Measurements from ENCODE around the gene PAXIP1. TPM values are rescaled to one million over a fixed set of nuclear protein-coding genes. Genes with fewer than 3 reads are reported as not detected.

Gene PAXIP1
- total and polyA plus RNA-seq, 10 of the 15 experiments (the other 5 are each of a cell fraction or from before 2014, with no cell fraction given), result 7.3 to 27.2 (median 18.1) TPM

- Histone ChIP-seq H3K27ac (ENCODE audit: control insufficient read depth, insufficient read depth) (no peak overlapping the region), H3K4me3 (no peak overlapping the region), H3K9ac (ENCODE audit: control insufficient read depth, insufficient read depth, low read length) (no peak overlapping the region), H3K4me2 (ENCODE audit: control insufficient read depth, insufficient read depth) (no peak overlapping the region), H4K20me1 (ENCODE audit: control insufficient read depth, insufficient read depth) (no peaks in the 10 kb centered on the region; the same call in 1 of the 2 replicates), H3K4me1 (ENCODE audit: control insufficient read depth, insufficient read depth, low read length) (no peaks in the 10 kb centered on the region), H3K79me2 (ENCODE audit: control insufficient read depth, insufficient read depth, low read length) (no peaks in the 10 kb centered on the region), H3K36me3 (ENCODE audit: control insufficient read depth in 2 of 2, insufficient read depth in 2 of 2, low read length in 1 of 2) (peaks cover 4 to 19% of the 10 kb centered on the region in 2 experiments; a peak in 3 of 4 replicates), H3K27me3 (replicated peaks in 1 of 2; ENCODE audit: control insufficient read depth in 2 of 2, insufficient read depth in 2 of 2, low read length in 1 of 2) (no peaks in the 10 kb centered on the region), H3K9me3 (replicated peaks; ENCODE audit: control insufficient read depth, insufficient read depth, low read length) (no peaks in the 10 kb centered on the region), H2AFZ (ENCODE audit: control insufficient read depth, low read depth, low read length) (no peak overlapping the region)
- intact Hi-C loops (cut with micrococcal nuclease; ENCODE audit: unreplicated experiment), result no loop called here
- ChIA-PET POLR2A (no interaction called here), CTCF (interaction anchor here (1.7 kb wide), 1 partner anchor 17 kb away, joined by 5 read pairs; no protein-coding TSS in a partner anchor), SMC1A (ENCODE audit: uncharacterized antibody, unreplicated experiment) (interaction anchor here (1.6 kb wide), 1 partner anchor 9 kb away, joined by 3 read pairs; no protein-coding TSS in a partner anchor), RAD21 (ENCODE audit: unreplicated experiment) (no interaction called here)
- no TSS peak for BruUV-seq (replicated peaks)
- no peak for FAIRE-seq
- no peak for TF ChIP-seq FOS (IDR thresholded peaks at IDR 0.05; ENCODE audit: borderline replicate concordance, extremely low read depth, insufficient read length)
- TF ChIP-seq NR2F1 (conservative IDR thresholded peaks at IDR 0.05), result no peak
- no peak for TF ChIP-seq IKZF2 (IDR thresholded peaks at IDR 0.05)
- no peak for TF ChIP-seq KAT2A (conservative IDR thresholded peaks at IDR 0.05; ENCODE audit: control insufficient read depth, low read depth, low read length)
- no peak for TF ChIP-seq POU2F2 (IDR thresholded peaks at IDR 0.05; ENCODE audit: borderline replicate concordance, low read depth, low read length)
- TF ChIP-seq STAT1 (conservative IDR thresholded peaks at IDR 0.05), result no peak
- TF ChIP-seq CREM (IDR thresholded peaks at IDR 0.05; ENCODE audit: low read depth), result no peak
- over 99% methylated on average over 6 of the region's 6 CpGs for WGBS (ENCODE audit: insufficient coverage, insufficient replicate concordance, low lambda C conversion rate, missing lambda C conversion rate)
- ATAC-seq, result no peak
- DNase-seq (ENCODE audit: low read depth, low spot score), result no peak
- in situ Hi-C loops (cut with MboI), result no loop called here
Observed at GRCh38 chr7:154986200-154986945, 16.6 kb downstream of the PAXIP1 start.

- no peaks in the 10 kb centered on the region for H3K4me1 ChIP-seq (ENCODE audit: control insufficient read depth, insufficient read depth, low read length)
- no peak overlapping the region for H3K4me2 ChIP-seq (ENCODE audit: control insufficient read depth, insufficient read depth)
- H4K20me1 ChIP-seq (ENCODE audit: control insufficient read depth, insufficient read depth), result no peaks in the 10 kb centered on the region; the same call in 1 of the 2 replicates
- in situ Hi-C loops (cut with MboI) (no loop called here), intact Hi-C loops (cut with micrococcal nuclease; ENCODE audit: unreplicated experiment) (no loop called here)
- H3K9me3 ChIP-seq (replicated peaks; ENCODE audit: control insufficient read depth, insufficient read depth, low read length), result no peaks in the 10 kb centered on the region
- H3K27ac ChIP-seq (ENCODE audit: control insufficient read depth, insufficient read depth), result no peak overlapping the region
- no TSS peak for BruUV-seq (replicated peaks)
- H2AFZ ChIP-seq (ENCODE audit: control insufficient read depth, low read depth, low read length), result no peak overlapping the region
- ATAC-seq, result no peak
- ChIA-PET SMC1A (ENCODE audit: uncharacterized antibody, unreplicated experiment) (interaction anchor here (1.2 to 1.5 kb wide), 3 partner anchors 15 to 25 kb away, joined by 3 to 4 read pairs (median 3); no protein-coding TSS in a partner anchor), POLR2A (no interaction called here), CTCF (interaction anchor here (1.1 to 3.2 kb wide), 3 partner anchors 15 to 33 kb away, joined by 3 to 16 read pairs (median 4); no protein-coding TSS in a partner anchor), RAD21 (ENCODE audit: unreplicated experiment) (no interaction called here)
- WGBS (ENCODE audit: insufficient coverage, insufficient replicate concordance, low lambda C conversion rate, missing lambda C conversion rate), result 93% methylated on average over 6 of the region's 6 CpGs
- no peak overlapping the region for H3K4me3 ChIP-seq
- no peak overlapping the region for H3K9ac ChIP-seq (ENCODE audit: control insufficient read depth, insufficient read depth, low read length)
- H3K36me3 ChIP-seq (ENCODE audit: control insufficient read depth in 2 of 2, insufficient read depth in 2 of 2, low read length in 1 of 2), result peaks cover 4 to 26% of the 10 kb centered on the region in 2 experiments; a peak in 3 of 4 replicates
- no peak for DNase-seq (ENCODE audit: low read depth, low spot score)
- H3K27me3 ChIP-seq (replicated peaks in 1 of 2; ENCODE audit: control insufficient read depth in 2 of 2, insufficient read depth in 2 of 2, low read length in 1 of 2), result no peaks in the 10 kb centered on the region
- H3K79me2 ChIP-seq (ENCODE audit: control insufficient read depth, insufficient read depth, low read length), result no peaks in the 10 kb centered on the region
- FAIRE-seq, result no peak
- TF ChIP-seq SREBF2 (IDR thresholded peaks at IDR 0.05; ENCODE audit: low read length), result no peak
- TF ChIP-seq, protein P1, sequence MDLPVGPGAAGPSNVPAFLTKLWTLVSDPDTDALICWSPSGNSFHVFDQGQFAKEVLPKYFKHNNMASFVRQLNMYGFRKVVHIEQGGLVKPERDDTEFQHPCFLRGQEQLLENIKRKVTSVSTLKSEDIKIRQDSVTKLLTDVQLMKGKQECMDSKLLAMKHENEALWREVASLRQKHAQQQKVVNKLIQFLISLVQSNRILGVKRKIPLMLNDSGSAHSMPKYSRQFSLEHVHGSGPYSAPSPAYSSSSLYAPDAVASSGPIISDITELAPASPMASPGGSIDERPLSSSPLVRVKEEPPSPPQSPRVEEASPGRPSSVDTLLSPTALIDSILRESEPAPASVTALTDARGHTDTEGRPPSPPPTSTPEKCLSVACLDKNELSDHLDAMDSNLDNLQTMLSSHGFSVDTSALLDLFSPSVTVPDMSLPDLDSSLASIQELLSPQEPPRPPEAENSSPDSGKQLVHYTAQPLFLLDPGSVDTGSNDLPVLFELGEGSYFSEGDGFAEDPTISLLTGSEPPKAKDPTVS (IDR thresholded peaks at IDR 0.05; ENCODE audit: low read depth, low read length), result no peak
- TF ChIP-seq, protein P2, sequence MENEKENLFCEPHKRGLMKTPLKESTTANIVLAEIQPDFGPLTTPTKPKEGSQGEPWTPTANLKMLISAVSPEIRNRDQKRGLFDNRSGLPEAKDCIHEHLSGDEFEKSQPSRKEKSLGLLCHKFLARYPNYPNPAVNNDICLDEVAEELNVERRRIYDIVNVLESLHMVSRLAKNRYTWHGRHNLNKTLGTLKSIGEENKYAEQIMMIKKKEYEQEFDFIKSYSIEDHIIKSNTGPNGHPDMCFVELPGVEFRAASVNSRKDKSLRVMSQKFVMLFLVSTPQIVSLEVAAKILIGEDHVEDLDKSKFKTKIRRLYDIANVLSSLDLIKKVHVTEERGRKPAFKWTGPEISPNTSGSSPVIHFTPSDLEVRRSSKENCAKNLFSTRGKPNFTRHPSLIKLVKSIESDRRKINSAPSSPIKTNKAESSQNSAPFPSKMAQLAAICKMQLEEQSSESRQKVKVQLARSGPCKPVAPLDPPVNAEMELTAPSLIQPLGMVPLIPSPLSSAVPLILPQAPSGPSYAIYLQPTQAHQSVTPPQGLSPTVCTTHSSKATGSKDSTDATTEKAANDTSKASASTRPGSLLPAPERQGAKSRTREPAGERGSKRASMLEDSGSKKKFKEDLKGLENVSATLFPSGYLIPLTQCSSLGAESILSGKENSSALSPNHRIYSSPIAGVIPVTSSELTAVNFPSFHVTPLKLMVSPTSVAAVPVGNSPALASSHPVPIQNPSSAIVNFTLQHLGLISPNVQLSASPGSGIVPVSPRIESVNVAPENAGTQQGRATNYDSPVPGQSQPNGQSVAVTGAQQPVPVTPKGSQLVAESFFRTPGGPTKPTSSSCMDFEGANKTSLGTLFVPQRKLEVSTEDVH (IDR thresholded peaks at IDR 0.05; ENCODE audit: low read depth, partially characterized antibody), result no peak
- no peak for TF ChIP-seq HDAC2 (IDR thresholded peaks at IDR 0.05)
- TF ChIP-seq RB1 (IDR thresholded peaks at IDR 0.05; ENCODE audit: borderline replicate concordance), result no peak
- TF ChIP-seq SMC3 (IDR thresholded peaks at IDR 0.05; ENCODE audit: borderline replicate concordance, low read length), result no peak
- no peak for TF ChIP-seq SMAD5 (IDR thresholded peaks at IDR 0.05; ENCODE audit: low read depth)
Observed at GRCh38 chr7:154985230-154985629, 17.7 kb downstream of the PAXIP1 start.

Data from GM12878 (cell line).